Lower leg skin (tissue), 4 donors: ENCODE results near the gene AATF. TPM values are rescaled to one million over a fixed set of nuclear protein-coding genes. Genes with fewer than 3 reads are reported as not detected.

Source experiments
- DNase-seq, 2 donors: peaks; one replicate each; pipeline ENCODE4 v3.0.0-alpha.2; 2019; ENCODE audit warnings: low spot score in 2 of 2
- H3K4me3 ChIP-seq: fragments of 200-600 bp; sonication (generic); 2 replicates; pipeline ENCODE4 v1.5.1; 2017; ENCODE audit warnings: mild to moderate bottlenecking, low read depth; ENCODE audit not compliant: poor library complexity, severe bottlenecking
- CTCF ChIP-seq, 3 donors: fragments of 450-650 bp; IDR thresholded peaks; one replicate each; pipeline ENCODE4 v1.5.1; 2016; ENCODE audit warnings: antibody characterized with exemption in 3 of 3, mild to moderate bottlenecking in 3 of 3, moderate library complexity in 2 of 3
- POLR2A ChIP-seq, 2 donors: fragments of 450-650 bp; IDR thresholded peaks; one replicate each; pipeline ENCODE4 v1.6.1; 2016 to 2017; ENCODE audit warnings: antibody characterized with exemption in 2 of 2, mild to moderate bottlenecking in 1 of 2, moderate library complexity in 1 of 2
- WGBS, 2 donors: methylation state at CpG; one replicate each; pipeline ENCODE4 v1.1.5; 2018; 5-methylcytosine and 5-hydroxymethylcytosine counted together
- intact Hi-C: fragments of 100-400 bp; cut with DNase I; formaldehyde crosslinking; loops from one replicate; pipeline ENCODE4 v1.15.0; 2023; ENCODE audit warnings: low total_unique reads
- total RNA-seq, 4 donors: library from RNA; depleted of rRNA; stranded (reverse); fragments of >200 nt; gene quantifications; one replicate each; pipeline ENCODE4 v1.1.0, GENCODE V29; 2016

Gene AATF
- total RNA-seq, 4 donors from 2014 or later = 32.1 to 64.4 (median 50.6) TPM

GRCh38 chr17:36950027-36950426 is 1.3 kb downstream of the AATF start:
- no peak for DNase-seq
- 78 to 80% methylated on average over 8 of the region's 8 CpGs for WGBS, 2 donors
- TF ChIP-seq CTCF (IDR thresholded peaks at IDR 0.05) = no peak
- TF ChIP-seq POLR2A (IDR thresholded peaks at IDR 0.05) = no peak
- intact Hi-C loops = no loop called here
- no peak overlapping the region for H3K4me3 ChIP-seq

- intact Hi-C loops = no loop called here
- WGBS, 2 donors = 95 to 96% methylated on average over 5 of the region's 5 CpGs
- DNase-seq = no peak
- no peak overlapping the region for H3K4me3 ChIP-seq
- TF ChIP-seq POLR2A (IDR thresholded peaks at IDR 0.05) (no peak), CTCF (IDR thresholded peaks at IDR 0.05) (no peak)
Measured at GRCh38 chr17:36951084-36951789, 2.5 kb downstream of the AATF start.

GRCh38 chr17:36971508-36971907 is 22.8 kb downstream of the AATF start:
- WGBS, 2 donors = 63% methylated on average over 4 of the region's 4 CpGs
- TF ChIP-seq CTCF (IDR thresholded peaks at IDR 0.05) = no peak
- TF ChIP-seq POLR2A (IDR thresholded peaks at IDR 0.05) = no peak
- no peak overlapping the region for H3K4me3 ChIP-seq
- intact Hi-C loops = no loop called here
- DNase-seq = no peak

GRCh38 chr17:36972186-36972700 is 23.5 kb downstream of the AATF start:
- TF ChIP-seq CTCF (IDR thresholded peaks at IDR 0.05) = no peak
- no peak for TF ChIP-seq POLR2A (IDR thresholded peaks at IDR 0.05)

GRCh38 chr17:36972905-36973304 is 24.2 kb downstream of the AATF start:
- WGBS, 2 donors = 58 to 77% methylated on average over 1 of the region's 1 CpG
- no peak for DNase-seq
- H3K4me3 ChIP-seq = no peak overlapping the region
- TF ChIP-seq POLR2A (IDR thresholded peaks at IDR 0.05) (no peak), CTCF (IDR thresholded peaks at IDR 0.05) (no peak)
- intact Hi-C loops = no loop called here

More at GRCh38 chr17:36972186-36972700, 23.5 kb downstream of the AATF start:
- intact Hi-C loops = no loop called here
- H3K4me3 ChIP-seq = no peak overlapping the region
- no peak for DNase-seq
